H1 (cell line): ENCODE measurements around the gene GABARAPL1. TPM values are rescaled to one million over a fixed set of nuclear protein-coding genes. Genes with fewer than 3 reads are reported as not detected.

Experiments used
- CTCF ChIA-PET: fragments of 300-600 bp; sonication (Branson Sonifier 250); formaldehyde crosslinking; loops from one replicate; lab custom pipeline; 2021; ENCODE audit not compliant: partially characterized antibody; lab: Charles Lee
- POLR2A ChIA-PET: fragments of 300-600 bp; sonication (Branson Sonifier 250); formaldehyde crosslinking; loops from one replicate; lab custom pipeline; 2021; ENCODE audit warnings: inconsistent platforms; ENCODE audit not compliant: partially characterized antibody; lab: Charles Lee
- DNase-seq, 2 experiments: peaks; one replicate each; pipeline versions ENCODE4 v3.0.0 to v3.0.0-alpha.2; 2010 to 2022; ENCODE audit warnings: low spot score in 2 of 2, low read depth in 1 of 2, mixed read lengths in 1 of 2
- FAIRE-seq: peaks from 2 replicates; lab custom pipeline; 2011; peaks lifted over from hg19 to GRCh38; lab: Jason Lieb, UNC
- H2AFZ ChIP-seq: 2 replicates; pipeline ENCODE4 v1.8.1; 2012; ENCODE audit warnings: low read length, inconsistent platforms
- H2AK5ac ChIP-seq: 2 replicates; pipeline ENCODE4 v1.6.1; 2013; ENCODE audit warnings: low read depth, low read length
- H2BK120ac ChIP-seq: replicated peaks from 2 replicates; pipeline ENCODE3; 2013; ENCODE audit warnings: low read depth, low read length, inconsistent platforms
- H2BK12ac ChIP-seq: 2 replicates; pipeline ENCODE4 v1.6.1; 2013; ENCODE audit warnings: low read depth, low read length
- H2BK15ac ChIP-seq: 2 replicates; pipeline ENCODE4 v1.6.1; 2013; ENCODE audit warnings: low read length
- H2BK20ac ChIP-seq: 2 replicates; pipeline ENCODE4 v1.6.1; 2013; ENCODE audit warnings: low read length
- H2BK5ac ChIP-seq: 2 replicates; pipeline ENCODE4 v1.6.1; 2013; ENCODE audit warnings: low read depth, low read length
- H3K14ac ChIP-seq: 2 replicates; pipeline ENCODE4 v1.6.1; 2013; ENCODE audit warnings: inconsistent platforms; ENCODE audit not compliant: insufficient read length
- H3K18ac ChIP-seq: 2 replicates; pipeline ENCODE4 v1.6.1; 2013; ENCODE audit warnings: low read length; ENCODE audit errors: extremely low read depth
- H3K23ac ChIP-seq: 2 replicates; pipeline ENCODE4 v1.6.1; 2013; ENCODE audit warnings: inconsistent platforms; ENCODE audit not compliant: insufficient read length
- H3K23me2 ChIP-seq: 2 replicates; pipeline ENCODE4 v1.6.1; 2013; ENCODE audit warnings: low read depth, low read length
- H3K27ac ChIP-seq: 2 replicates; pipeline ENCODE4 v1.6.1; 2011; ENCODE audit warnings: low read depth, low read length, inconsistent platforms
- H3K27me3 ChIP-seq, 4 experiments: replicated peaks in 1 of 4; 1 replicate in 1 of 4; 2 replicates in 3 of 4; pipeline versions ENCODE4 v1.6.1 to v1.8.1; 2011 to 2013; ENCODE audit warnings: low read length in 3 of 4, mild to moderate bottlenecking in 3 of 4, inconsistent platforms in 2 of 4, mixed read lengths in 2 of 4, moderate library complexity in 1 of 4; ENCODE audit not compliant: control insufficient read depth in 3 of 4, insufficient read depth in 3 of 4; ENCODE audit errors: extremely low read depth in 1 of 4
- H3K36me3 ChIP-seq, 4 experiments: 2 replicates each; pipeline versions ENCODE4 v1.6.1 to v1.8.1; 2011 to 2013; ENCODE audit warnings: mild to moderate bottlenecking in 4 of 4, low read length in 3 of 4, moderate library complexity in 2 of 4, control low read depth in 1 of 4, inconsistent platforms in 1 of 4; ENCODE audit not compliant: insufficient read depth in 4 of 4, control insufficient read depth in 2 of 4
- H3K4ac ChIP-seq: replicated peaks from 2 replicates; pipeline ENCODE3; 2013; ENCODE audit warnings: low read length, low read depth, mixed read lengths, inconsistent platforms; ENCODE audit not compliant: insufficient read length
- H3K4me1 ChIP-seq, 4 experiments: replicated peaks in 1 of 4; 1 replicate in 1 of 4; 2 replicates in 3 of 4; pipeline versions ENCODE4 v1.6.1 to v1.8.1; 2011 to 2013; ENCODE audit warnings: low read length in 3 of 4, inconsistent platforms in 2 of 4, mixed read lengths in 1 of 4; ENCODE audit not compliant: insufficient read depth in 4 of 4, control insufficient read depth in 3 of 4
- H3K4me2 ChIP-seq, 2 experiments: 2 replicates each; pipeline versions ENCODE4 v1.6.1 to v1.8.1; 2011 to 2013; ENCODE audit warnings: low read depth in 2 of 2, low read length in 2 of 2, control low read depth in 1 of 2, inconsistent platforms in 1 of 2, mild to moderate bottlenecking in 1 of 2; ENCODE audit not compliant: insufficient read depth in 1 of 2
- H3K4me3 ChIP-seq, 4 experiments: fragments of 200-600, 300-600 bp in 1 of 4; sonication (generic), shearing (Covaris generic), sonication (Bioruptor Twin) in 1 of 4; 2 replicates each; pipeline versions ENCODE4 v1.5.1 to v1.8.1; 2011 to 2016; ENCODE audit warnings: low read length in 4 of 4, low read depth in 3 of 4, control low read depth in 2 of 4, inconsistent platforms in 2 of 4, mild to moderate bottlenecking in 2 of 4, mixed read lengths in 1 of 4, moderate library complexity in 1 of 4; ENCODE audit not compliant: insufficient read depth in 2 of 4; ENCODE audit errors: extremely low read depth in 1 of 4
- H3K56ac ChIP-seq: replicated peaks from 2 replicates; pipeline ENCODE3; 2013; ENCODE audit warnings: low read depth, mild to moderate bottlenecking, mixed read lengths, low read length, inconsistent platforms; ENCODE audit not compliant: insufficient read length
- H3K79me1 ChIP-seq: 2 replicates; pipeline ENCODE4 v1.6.1; 2013; ENCODE audit warnings: low read depth, low read length, control low read depth
- H3K79me2 ChIP-seq, 2 experiments: 2 replicates each; pipeline versions ENCODE4 v1.6.1 to v1.8.1; 2012 to 2013; ENCODE audit warnings: low read length in 2 of 2, mild to moderate bottlenecking in 2 of 2, inconsistent platforms in 1 of 2; ENCODE audit not compliant: insufficient read depth in 2 of 2, control insufficient read depth in 1 of 2
- H3K9ac ChIP-seq, 4 experiments: replicated peaks in 1 of 4; 1 replicate in 1 of 4; 2 replicates in 3 of 4; pipeline versions ENCODE4 v1.6.1 to v1.8.1; 2011 to 2013; ENCODE audit warnings: low read depth in 3 of 4, low read length in 3 of 4, control low read depth in 2 of 4, mild to moderate bottlenecking in 2 of 4, moderate library complexity in 2 of 4, inconsistent platforms in 1 of 4; ENCODE audit errors: extremely low read depth in 1 of 4
- H3K9me3 ChIP-seq, 2 experiments: 2 replicates each; pipeline versions ENCODE4 v1.6.1 to v1.8.1; 2012 to 2013; ENCODE audit warnings: mild to moderate bottlenecking in 2 of 2, moderate library complexity in 2 of 2, control low read depth in 1 of 2, inconsistent platforms in 1 of 2, low read depth in 1 of 2, low read length in 1 of 2, mixed read lengths in 1 of 2; ENCODE audit not compliant: insufficient read depth in 2 of 2
- H4K20me1 ChIP-seq, 2 experiments: replicated peaks in 1 of 2; 2 replicates each; pipeline versions ENCODE3 to v1.8.1; 2011 to 2013; ENCODE audit warnings: inconsistent platforms in 2 of 2, low read length in 2 of 2, mild to moderate bottlenecking in 1 of 2; ENCODE audit not compliant: insufficient read depth in 2 of 2, control insufficient read depth in 1 of 2
- H4K5ac ChIP-seq: 2 replicates; pipeline ENCODE4 v1.6.1; 2013; ENCODE audit warnings: low read length, low read depth, mixed read lengths, inconsistent platforms; ENCODE audit not compliant: insufficient read length
- H4K8ac ChIP-seq: 2 replicates; pipeline ENCODE4 v1.8.0; 2013; ENCODE audit warnings: mild to moderate bottlenecking, moderate library complexity, low read length, inconsistent platforms; ENCODE audit not compliant: insufficient read depth; ENCODE audit errors: extremely low read depth
- H4K91ac ChIP-seq: replicated peaks from 2 replicates; pipeline ENCODE3; 2013; ENCODE audit warnings: low read length, mixed read lengths, inconsistent platforms; ENCODE audit not compliant: insufficient read length
- BACH1 ChIP-seq: IDR thresholded peaks from 2 replicates; pipeline ENCODE4 v1.6.1; 2012; ENCODE audit warnings: low read length, improper control_type of control experiment
- CBX8 ChIP-seq: fragments of 300-800, 300-1000 bp; sonication (generic); IDR thresholded peaks from 2 replicates; pipeline ENCODE4 v1.7.1; 2016; ENCODE audit warnings: low read depth, low read length, borderline replicate concordance
- CTCF ChIP-seq, 3 experiments: IDR thresholded peaks; 1 replicate in 2 of 3; 2 replicates in 1 of 3; pipeline versions ENCODE4 v1.5.1 to v1.6.1; 2011; ENCODE audit warnings: low read length in 3 of 3, mild to moderate bottlenecking in 3 of 3, inconsistent platforms in 2 of 3, low read depth in 1 of 3, moderate library complexity in 1 of 3; ENCODE audit not compliant: insufficient read depth in 1 of 3; ENCODE audit errors: control extremely low read depth in 1 of 3
- FOSL1 ChIP-seq: IDR thresholded peaks from 2 replicates; pipeline ENCODE4 v1.6.1; 2011; ENCODE audit warnings: mild to moderate bottlenecking, low read depth, low read length, moderate library complexity; ENCODE audit not compliant: insufficient read depth
- WGBS, 2 experiments: shearing (Covaris generic) in 1 of 2; methylation state at CpG; one replicate each; pipeline versions ENCODE4 v1.1.6 to v1.1.7; 2013 to 2015; ENCODE audit warnings: low lambda C conversion rate in 2 of 2, mixed read lengths in 2 of 2, inconsistent platforms in 1 of 2, low coverage in 1 of 2, missing lambda C conversion rate in 1 of 2; ENCODE audit not compliant: insufficient replicate concordance in 2 of 2, insufficient coverage in 1 of 2, insufficient read length in 1 of 2; ENCODE audit errors: extremely low coverage in 1 of 2, missing lambda C conversion rate in 1 of 2; 5-methylcytosine and 5-hydroxymethylcytosine counted together
- polyA plus RNA-seq, 7 experiments: library from polyadenylated mRNA; depleted of rRNA in 3 of 7; stranded (reverse) in 5 of 7; unstranded in 2 of 7; fragments of >200 nt in 5 of 7; fragments of 200-250 nt in 2 of 7; gene quantifications; 1 replicate in 5 of 7; 2 replicates in 1 of 7; 4 replicates in 1 of 7; pipeline versions ENCODE4 v1.2.1 to v1.2.3, GENCODE V29; 2011 to 2013; ENCODE audit warnings: missing spikeins in 2 of 7, mixed read lengths in 2 of 7
- total RNA-seq: library from RNA; stranded (reverse); fragmentation: NEBNext Ultra II Directional; extraction: Animal tissue kit (Norgen Biotek cat#: 25700); gene quantifications from 2 replicates; pipeline ENCODE4 v1.2.1, GENCODE V29; 2021

GABARAPL1 gene
- total and polyA plus RNA-seq, 2 of the 8 experiments (the other 6 are each of a cell fraction or from before 2014, with no cell fraction given), result 56.1 to 87.9 TPM

DNA sequence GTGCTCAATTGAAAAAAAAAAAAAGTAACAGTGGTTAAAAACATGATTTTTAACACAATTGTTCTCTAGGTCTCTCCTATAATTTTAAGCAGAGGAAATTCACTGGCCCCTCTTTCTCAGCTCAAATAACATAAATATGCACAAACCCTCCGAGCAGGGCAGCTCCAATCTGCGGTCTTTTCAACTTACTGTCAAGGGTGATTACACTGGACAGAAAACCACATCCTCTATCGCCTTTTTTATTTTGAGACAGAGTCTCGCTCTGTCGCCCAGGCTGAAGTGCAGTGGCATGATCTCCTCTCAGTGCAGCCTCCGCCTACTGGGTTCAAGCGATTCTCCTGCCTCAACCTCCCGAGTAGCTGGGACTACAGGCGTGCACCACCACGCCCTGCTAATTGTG lies 16.5 kb upstream of the GABARAPL1 start:
- Histone ChIP-seq H4K8ac (no peak overlapping the region), H2BK12ac (no peak overlapping the region), H4K91ac (no peak overlapping the region), H4K20me1 (no peaks in the 10 kb centered on the region), H2AFZ (no peak overlapping the region), H3K9me3 (no peaks in the 10 kb centered on the region), H3K4ac (no peak overlapping the region), H2BK5ac (no peak overlapping the region), H3K9ac (no peak overlapping the region), H2AK5ac (no peak overlapping the region), H3K4me2 (no peak overlapping the region), H2BK20ac (no peak overlapping the region), H3K36me3 (no peaks in the 10 kb centered on the region), H3K79me2 (no peaks in the 10 kb centered on the region), H4K5ac (no peak overlapping the region), H3K27me3 (no peaks in the 10 kb centered on the region), H2BK120ac (no peak overlapping the region), H3K27ac (no peak overlapping the region), H3K79me1 (no peaks in the 10 kb centered on the region), H2BK15ac (no peak overlapping the region), H3K56ac (no peak overlapping the region), H3K23ac (no peak overlapping the region), H3K18ac (no peak overlapping the region), H3K23me2 (no peaks in the 10 kb centered on the region), H3K4me3 (no peak overlapping the region), H3K14ac (no peak overlapping the region), H3K4me1 (0 out of 7 replicates have a peak, but pooled peaks cover 0 to 2% (median 0%) of the 10 kb centered on the region in 4 experiments)
- ChIA-PET POLR2A (no interaction called here), CTCF (interaction anchor here (0.9 to 2.2 kb wide), 2 partner anchors 14 to 57 kb away, joined by 4 to 5 read pairs; no protein-coding TSS in a partner anchor)
- DNase-seq (no peak), FAIRE-seq (no peak)
- WGBS, 2 experiments, result 93% methylated on average over 10 of the region's 10 CpGs; no CpG with 5 or more reads in 1 of the 2 experiments
- TF ChIP-seq FOSL1 (no peak), CBX8 (no peak), BACH1 (no peak), CTCF (IDR thresholded peaks at IDR 0.05; ENCODE audit: control extremely low read depth in 1 of 3, insufficient read depth in 1 of 3, low read depth in 1 of 3, low read length in 3 of 3) (no peak)
